ENCODE results near the gene LPP.

The LPP gene

DNA sequence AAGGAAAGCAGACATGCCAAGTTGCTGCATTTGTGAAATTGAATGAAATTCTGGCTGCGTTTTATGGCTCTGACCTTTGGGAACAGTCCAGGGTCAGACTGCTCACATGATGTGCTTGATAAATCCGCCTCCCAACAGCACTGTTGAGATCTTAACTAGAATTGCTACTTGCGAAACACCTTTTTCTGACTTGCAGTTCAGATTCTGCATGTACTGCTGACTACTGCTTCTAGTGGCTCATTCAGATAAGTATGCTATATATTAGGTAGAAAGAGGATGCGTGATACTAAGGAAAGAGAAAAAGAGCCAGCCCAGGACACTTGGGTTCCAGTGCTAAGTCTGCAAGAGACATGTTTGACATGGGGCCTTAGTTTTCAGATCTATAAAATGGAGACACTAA is 129.4 kb downstream of the LPP start:
- H3K4me1 ChIP-seq (ENCODE audit: low read length): no peaks in the 10 kb centered on the region
- no peaks in the 10 kb centered on the region for H3K36me3 ChIP-seq (replicated peaks; ENCODE audit: insufficient read depth, low read length)
- H3K27me3 ChIP-seq (replicated peaks; ENCODE audit: insufficient read depth, low read length): no peaks in the 10 kb centered on the region
- no peaks in the 10 kb centered on the region for H4K20me1 ChIP-seq (ENCODE audit: insufficient read depth, low read length)
- H3K9me2 ChIP-seq (replicated peaks; ENCODE audit: insufficient read depth, low read length): no peaks in the 10 kb centered on the region
- no peak overlapping the region for H3K27ac ChIP-seq (ENCODE audit: low read length)
- DNase-seq: no peak
- H3K4me3 ChIP-seq (ENCODE audit: low read length): no peak overlapping the region
- no peaks in the 10 kb centered on the region for H3K79me2 ChIP-seq (ENCODE audit: low read length)
- no peaks in the 10 kb centered on the region for H3K9me3 ChIP-seq (replicated peaks; ENCODE audit: insufficient read depth, low read length)
- no peak overlapping the region for H2AFZ ChIP-seq (ENCODE audit: low read length)
- no peak for TF ChIP-seq EZH2phosphoT487 (IDR thresholded peaks at IDR 0.05; ENCODE audit: low read length)
- TF ChIP-seq CTCF (IDR thresholded peaks at IDR 0.05; ENCODE audit: low read length): no peak
- TF ChIP-seq EZH2 (optimal IDR thresholded peaks at IDR 0.05; ENCODE audit: low read depth, low read length): no peak
- no peak overlapping the region for H3K9ac ChIP-seq (ENCODE audit: low read length)
- H3K4me2 ChIP-seq (ENCODE audit: low read depth, low read length): no peak overlapping the region
- no peaks in the 10 kb centered on the region for H3F3A ChIP-seq (ENCODE audit: insufficient read depth, low read length)

DNA sequence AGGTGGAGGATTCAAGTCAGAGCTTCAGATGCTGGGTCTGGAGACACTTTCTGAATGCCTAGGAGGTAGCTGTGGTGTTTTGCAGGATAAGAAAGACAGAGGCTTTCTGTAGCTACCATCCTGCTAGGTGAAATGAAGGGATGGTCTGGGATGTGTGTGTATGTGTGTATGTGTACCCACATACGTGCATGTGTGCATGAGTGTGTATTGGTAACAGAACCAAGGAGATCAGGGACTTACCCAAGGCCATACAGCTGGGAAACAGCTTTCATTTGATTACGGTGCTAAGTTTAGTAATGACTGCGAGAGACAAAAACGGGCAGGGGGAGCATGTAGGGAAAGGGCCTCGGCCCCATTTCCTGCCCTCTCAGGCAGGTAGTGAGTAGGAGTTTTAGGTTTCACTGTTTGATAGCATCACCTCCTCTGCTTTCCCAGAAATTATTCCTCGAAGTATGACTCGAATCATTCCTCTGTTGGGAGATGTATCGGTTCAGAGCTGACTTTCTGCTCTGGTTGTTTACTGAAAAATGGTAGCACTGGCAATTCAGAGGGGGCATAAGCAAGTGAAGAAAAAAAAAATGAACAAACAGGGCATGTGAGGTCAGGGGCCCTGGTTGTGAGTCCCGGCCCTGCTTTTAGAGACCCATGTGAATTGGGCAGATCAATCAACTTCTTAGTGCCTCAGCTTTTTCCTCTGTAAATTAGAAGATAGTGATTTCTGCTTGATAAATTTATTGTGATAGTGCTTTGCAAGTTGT is 130.7 kb downstream of the LPP start:
- Histone ChIP-seq H2AFZ (ENCODE audit: low read length) (no peak overlapping the region), H3K79me2 (ENCODE audit: low read length) (no peaks in the 10 kb centered on the region), H3K4me2 (ENCODE audit: low read depth, low read length) (no peak overlapping the region)

GRCh38 chr3:188286087-188286513 is 132.1 kb downstream of the LPP start:
- Histone ChIP-seq H3K27ac (ENCODE audit: low read length) (no peak overlapping the region), H3F3A (ENCODE audit: insufficient read depth, low read length) (no peaks in the 10 kb centered on the region), H3K4me1 (ENCODE audit: low read length) (no peaks in the 10 kb centered on the region), H3K9me3 (replicated peaks; ENCODE audit: insufficient read depth, low read length) (no peaks in the 10 kb centered on the region), H2AFZ (ENCODE audit: low read length) (no peak overlapping the region), H3K4me3 (ENCODE audit: low read length) (no peak overlapping the region), H3K9ac (ENCODE audit: low read length) (no peak overlapping the region), H3K27me3 (replicated peaks; ENCODE audit: insufficient read depth, low read length) (no peaks in the 10 kb centered on the region), H3K36me3 (replicated peaks; ENCODE audit: insufficient read depth, low read length) (no peaks in the 10 kb centered on the region), H4K20me1 (ENCODE audit: insufficient read depth, low read length) (no peaks in the 10 kb centered on the region), H3K9me2 (replicated peaks; ENCODE audit: insufficient read depth, low read length) (no peaks in the 10 kb centered on the region), H3K4me2 (ENCODE audit: low read depth, low read length) (no peak overlapping the region), H3K79me2 (ENCODE audit: low read length) (no peaks in the 10 kb centered on the region)
- no peak for DNase-seq
- no peak for TF ChIP-seq CTCF (IDR thresholded peaks at IDR 0.05; ENCODE audit: low read length)
- no peak for TF ChIP-seq EZH2phosphoT487 (IDR thresholded peaks at IDR 0.05; ENCODE audit: low read length)
- no peak for TF ChIP-seq EZH2 (optimal IDR thresholded peaks at IDR 0.05; ENCODE audit: low read depth, low read length)

More for the DNA sequence above, 130.7 kb downstream of the LPP start:
- no peak for DNase-seq
- Histone ChIP-seq H4K20me1 (ENCODE audit: insufficient read depth, low read length) (no peaks in the 10 kb centered on the region), H3K9me3 (replicated peaks; ENCODE audit: insufficient read depth, low read length) (no peaks in the 10 kb centered on the region), H3K9ac (ENCODE audit: low read length) (no peak overlapping the region), H3K9me2 (replicated peaks; ENCODE audit: insufficient read depth, low read length) (no peaks in the 10 kb centered on the region), H3K27ac (ENCODE audit: low read length) (no peak overlapping the region), H3K4me3 (ENCODE audit: low read length) (no peak overlapping the region), H3K27me3 (replicated peaks; ENCODE audit: insufficient read depth, low read length) (no peaks in the 10 kb centered on the region), H3K36me3 (replicated peaks; ENCODE audit: insufficient read depth, low read length) (no peaks in the 10 kb centered on the region), H3K4me1 (ENCODE audit: low read length) (no peaks in the 10 kb centered on the region), H3F3A (ENCODE audit: insufficient read depth, low read length) (no peaks in the 10 kb centered on the region)
- no peak for TF ChIP-seq CTCF (IDR thresholded peaks at IDR 0.05; ENCODE audit: low read length)
- no peak for TF ChIP-seq EZH2 (optimal IDR thresholded peaks at IDR 0.05; ENCODE audit: low read depth, low read length)
- no peak for TF ChIP-seq EZH2phosphoT487 (IDR thresholded peaks at IDR 0.05; ENCODE audit: low read length)

Measured in MM.1S (cell line).